ENCODE results near the gene PEX1.
A peak's percentile ranks its signal among the peaks of the same experiment; 100 is the strongest.
"Not testable (repeated sequence)": the region's sequence is repeated elsewhere in the genome, so short reads cannot be mapped to it uniquely, and the experiment has no call there.

Gene PEX1

DNA sequence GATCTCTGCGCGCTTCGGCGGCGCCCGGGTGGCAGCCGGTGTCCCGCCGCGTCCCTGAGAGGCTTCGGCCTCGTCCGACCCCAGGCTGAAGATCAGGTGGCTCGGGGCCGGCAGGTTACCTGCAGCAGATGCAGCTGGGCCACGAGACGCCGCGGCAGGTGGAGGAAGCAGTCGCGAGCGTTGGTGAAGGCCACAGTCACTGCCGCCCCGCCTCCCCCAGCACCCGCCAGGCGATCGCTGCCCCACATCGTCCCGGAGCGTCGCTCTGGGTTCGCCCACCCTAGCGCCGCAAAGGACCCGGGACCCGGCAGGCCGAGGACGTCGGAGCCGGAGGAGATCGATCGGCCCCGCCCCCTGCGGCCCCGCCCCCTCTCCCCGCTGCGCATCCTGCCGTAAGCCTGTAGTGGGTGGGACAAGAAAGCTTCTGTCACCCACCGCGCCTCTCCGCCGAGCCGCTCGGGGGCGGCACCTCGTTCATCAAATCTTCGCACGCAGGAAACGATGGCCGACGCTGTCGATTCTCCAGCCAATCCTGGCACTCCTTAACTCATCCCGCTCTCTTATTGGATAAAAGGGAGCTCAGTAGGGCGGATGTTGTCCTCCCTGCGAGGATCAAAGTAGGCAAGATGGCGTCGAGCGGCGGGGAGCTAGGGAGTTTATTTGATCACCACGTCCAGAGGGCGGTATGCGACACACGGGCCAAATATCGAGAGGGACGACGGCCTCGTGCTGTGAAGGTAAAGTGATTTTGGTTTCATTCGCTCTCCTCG lies at the start of gene PEX1, which contains the start of gene RBM48:
Gene PEX1, minus strand, starts transcription at position 333 of the 770 bp plus-strand sequence. Its CDS starts 85 bp downstream, at position 248.
Gene RBM48, plus strand, starts transcription at position 608 of the 770 bp plus-strand sequence. Its CDS starts 19 bp downstream, at position 627.
- DNase-seq, result peak; percentile 99

DNA sequence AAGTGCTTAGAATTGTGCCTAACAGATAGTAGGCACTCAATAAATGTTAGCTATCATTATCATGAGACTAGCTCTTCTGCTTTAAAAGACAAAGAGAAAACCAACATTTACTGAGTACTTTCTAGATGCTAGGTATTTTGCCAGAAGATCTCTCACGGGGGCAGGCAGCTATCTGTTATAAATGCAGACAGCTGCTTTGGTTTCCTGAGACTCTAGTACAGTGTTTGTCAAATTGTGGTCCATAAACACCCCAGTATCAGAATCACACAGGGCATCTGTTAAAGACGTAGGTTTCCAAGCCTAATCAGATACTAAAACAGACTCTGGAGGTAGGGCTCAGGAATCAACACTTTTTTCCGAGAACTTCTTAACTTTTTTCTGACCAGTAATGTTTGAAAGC lies 48.0 kb upstream of the PEX1 start:
- no peak for DNase-seq

GRCh38 chr7:92569137-92569536 lies 40.8 kb upstream of the PEX1 start:
- DNase-seq, result no peak

DNA sequence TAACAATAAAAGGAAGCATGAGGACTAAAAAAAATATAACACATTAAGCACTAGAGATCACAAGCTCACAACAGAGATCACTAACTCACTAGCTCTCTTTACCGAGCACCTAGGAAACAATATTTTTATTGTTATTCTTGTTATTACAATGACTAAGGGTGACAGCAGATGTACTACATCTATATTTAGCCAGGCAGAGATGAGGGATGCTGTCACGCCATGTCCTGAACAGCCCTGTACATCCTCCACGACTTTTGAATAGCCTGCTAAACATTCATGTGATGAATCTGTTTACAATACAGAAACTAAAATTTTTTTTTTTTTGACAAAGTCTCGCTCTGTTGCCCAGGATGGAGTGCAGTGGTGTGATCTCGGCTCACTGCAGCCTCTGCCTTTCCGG lies 39.1 kb upstream of the PEX1 start:
- DNase-seq, result no peak

DNA sequence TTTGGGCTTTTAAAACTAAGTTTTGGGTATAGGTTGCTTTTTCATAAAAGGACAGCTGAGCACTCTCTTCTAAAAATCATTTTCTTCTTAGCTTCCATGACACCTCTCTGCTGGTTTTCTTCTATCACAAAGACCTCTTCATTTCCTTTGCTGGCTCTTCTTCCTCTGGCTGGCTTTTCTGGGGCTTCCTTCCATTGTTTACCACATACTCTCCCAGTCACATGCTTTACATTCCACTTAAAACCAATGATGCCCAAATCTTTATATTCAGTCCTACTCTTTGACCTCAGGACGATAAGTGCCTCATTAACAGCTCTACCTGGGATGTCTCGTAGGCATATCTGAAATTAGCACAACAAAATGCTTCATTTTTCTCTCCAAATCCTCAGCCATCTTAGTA lies 35.0 kb upstream of the PEX1 start:
- no peak for DNase-seq

- no peak for DNase-seq
Observed at GRCh38 chr7:92560602-92561001, 32.3 kb upstream of the PEX1 start.

DNA sequence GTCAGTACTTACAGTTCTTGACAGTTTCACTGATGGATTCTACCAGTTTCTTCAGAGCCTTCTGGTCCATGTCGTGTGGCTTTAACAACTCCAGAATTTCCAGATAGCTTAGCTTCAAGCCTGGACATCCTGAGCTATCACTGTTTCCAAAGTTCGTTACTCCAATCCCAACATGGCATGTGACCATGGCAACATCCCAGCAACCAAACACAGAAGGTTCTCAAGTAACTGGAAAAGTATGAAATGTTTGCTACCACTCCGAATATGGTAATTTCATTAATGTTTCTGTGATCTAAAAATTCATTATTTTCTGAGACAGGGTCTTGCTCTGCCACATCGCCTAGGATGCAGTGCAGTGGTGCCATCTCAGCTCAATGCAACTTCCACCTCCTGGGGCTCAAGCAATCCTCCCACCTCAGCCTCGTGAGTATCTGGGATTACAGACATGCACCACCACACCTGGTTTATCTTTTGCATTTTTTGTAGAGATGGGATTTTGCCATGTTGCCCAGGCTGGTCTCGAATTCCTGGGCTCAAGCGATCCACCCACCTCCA lies 29.6 kb upstream of the PEX1 start:
- DNase-seq, result no peak

- DNase-seq, result no peak
Observed at GRCh38 chr7:92557249-92557648, 28.9 kb upstream of the PEX1 start.

- no peak for DNase-seq
Observed at GRCh38 chr7:92550194-92550593, 21.9 kb upstream of the PEX1 start.

- no peak for DNase-seq
Observed at GRCh38 chr7:92547579-92547978, 19.3 kb upstream of the PEX1 start.

- DNase-seq, result no peak
Observed at GRCh38 chr7:92546856-92547497, 18.7 kb upstream of the PEX1 start.

DNA sequence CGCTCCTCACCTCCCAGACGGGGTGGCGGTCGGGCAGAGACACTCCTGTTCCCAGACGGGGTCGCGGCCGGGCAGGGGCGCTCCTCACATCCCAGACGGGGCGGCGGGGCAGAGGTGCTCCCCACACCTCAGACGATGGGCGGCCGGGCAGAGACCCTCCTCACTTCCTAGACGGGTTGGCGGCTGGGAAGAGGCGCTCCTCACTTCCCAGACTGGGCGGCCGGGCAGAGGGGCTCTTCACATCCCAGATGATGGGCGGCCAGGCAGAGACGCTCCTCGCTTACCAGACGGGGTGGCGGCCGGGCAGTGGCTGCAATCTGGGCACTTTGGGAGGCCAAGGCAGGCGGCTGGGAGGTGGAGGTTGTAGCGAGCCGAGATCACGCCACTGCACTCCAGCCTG lies 16.8 kb upstream of the PEX1 start:
- not testable (repeated sequence) for DNase-seq

- not testable (repeated sequence) for DNase-seq
Observed at GRCh38 chr7:92543542-92543941, 15.2 kb upstream of the PEX1 start.

- no peak for DNase-seq
Observed at GRCh38 chr7:92534572-92534971, 6.3 kb upstream of the PEX1 start.

DNA sequence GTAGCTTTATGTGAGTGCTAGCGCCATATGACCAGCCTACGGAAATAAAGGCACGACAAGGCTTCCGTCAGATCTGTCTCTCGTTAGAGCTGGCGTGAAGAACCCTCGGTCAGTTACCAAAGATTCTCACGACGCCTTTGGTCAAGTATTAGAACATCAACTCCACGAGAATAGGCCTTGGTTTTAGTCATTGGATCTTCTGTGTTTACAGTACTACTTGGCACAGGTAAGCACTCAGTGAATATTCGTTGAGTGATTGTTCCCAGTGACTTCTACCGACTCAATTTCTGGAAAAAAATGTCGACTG lies 591 bp upstream of the PEX1 start:
- DNase-seq, result no peak

DNA sequence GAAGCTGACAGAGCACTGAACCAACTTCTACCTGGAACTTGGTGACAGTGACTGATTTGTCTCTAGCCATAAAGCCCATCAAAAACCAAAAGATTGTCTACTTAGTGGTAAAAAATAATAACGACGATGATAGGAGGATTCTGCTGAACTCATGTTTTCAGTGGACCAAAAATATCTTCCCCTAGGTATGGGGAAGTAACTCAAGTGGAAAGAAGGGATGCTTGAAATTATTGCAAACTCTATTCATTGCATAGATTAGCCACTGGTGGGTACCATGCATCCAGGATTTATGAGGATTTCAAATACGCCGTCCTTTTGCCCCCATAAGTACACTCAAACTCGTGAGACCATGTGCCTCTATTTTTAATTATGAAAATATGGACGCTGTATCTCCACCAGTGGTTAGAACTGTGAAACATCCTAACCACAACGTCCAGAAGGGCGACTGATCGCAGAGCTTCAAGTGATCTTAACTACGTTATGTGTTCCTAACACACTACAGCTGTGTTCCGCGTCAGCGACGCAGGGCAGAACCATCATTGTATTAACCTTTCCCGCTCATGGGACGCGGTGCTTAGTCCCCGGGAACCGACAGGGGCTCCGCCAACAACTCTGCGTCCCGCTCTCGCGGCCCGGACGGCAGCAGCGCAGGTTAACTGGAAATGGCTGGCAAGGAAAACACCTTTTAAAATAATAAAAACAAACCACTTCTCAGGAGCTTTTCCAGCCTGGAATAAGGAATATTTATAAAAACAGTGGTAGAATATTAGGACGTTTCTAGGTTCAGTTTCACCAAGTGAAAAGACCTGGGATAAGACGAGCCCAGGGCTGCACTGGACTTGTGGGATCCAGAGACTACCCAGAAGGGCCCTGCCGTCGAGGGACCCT lies 776 bp downstream of the PEX1 start:
- peak; percentile 70 for DNase-seq

DNA sequence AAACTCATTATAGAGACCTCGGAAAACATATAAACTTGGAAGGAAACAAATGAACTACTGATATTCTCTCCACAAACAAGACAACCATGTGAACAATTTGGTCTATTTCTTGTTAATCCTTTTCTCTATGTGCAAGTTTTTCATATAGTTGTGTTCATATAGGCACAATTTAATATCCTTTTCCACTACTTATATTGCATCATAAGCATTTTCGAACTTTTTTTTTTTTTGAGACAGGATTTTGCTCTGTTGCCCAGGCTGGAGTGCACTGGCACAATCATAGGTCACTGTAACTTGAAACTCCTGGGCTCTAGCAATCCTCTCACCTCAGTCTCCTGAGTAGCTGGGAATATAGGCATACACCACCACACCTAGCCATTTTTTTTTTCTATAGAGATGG lies 5.2 kb downstream of the PEX1 start:
- no peak for DNase-seq

- DNase-seq, result no peak
Observed at GRCh38 chr7:92520024-92520423, 8.3 kb downstream of the PEX1 start.

DNA sequence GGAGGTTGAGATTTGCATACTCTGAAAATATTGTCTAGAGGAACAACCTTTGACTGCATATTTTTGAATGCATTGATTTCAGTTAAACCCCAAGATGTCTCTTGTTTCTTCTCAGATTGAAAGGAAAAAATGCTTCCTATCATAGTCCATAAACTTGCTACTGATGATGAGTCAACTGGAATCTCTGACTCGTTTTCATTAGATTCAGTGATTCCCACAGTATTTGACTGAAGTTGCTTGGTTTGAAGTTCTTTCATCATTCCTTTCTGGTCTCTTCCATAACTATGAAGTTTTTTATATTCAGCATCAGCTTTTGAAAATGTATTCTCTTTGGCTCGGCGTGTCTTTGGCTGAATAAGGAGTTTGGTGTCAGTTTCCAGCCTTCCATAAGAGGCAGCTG lies 10.7 kb downstream of the PEX1 start:
- no peak for DNase-seq

DNA sequence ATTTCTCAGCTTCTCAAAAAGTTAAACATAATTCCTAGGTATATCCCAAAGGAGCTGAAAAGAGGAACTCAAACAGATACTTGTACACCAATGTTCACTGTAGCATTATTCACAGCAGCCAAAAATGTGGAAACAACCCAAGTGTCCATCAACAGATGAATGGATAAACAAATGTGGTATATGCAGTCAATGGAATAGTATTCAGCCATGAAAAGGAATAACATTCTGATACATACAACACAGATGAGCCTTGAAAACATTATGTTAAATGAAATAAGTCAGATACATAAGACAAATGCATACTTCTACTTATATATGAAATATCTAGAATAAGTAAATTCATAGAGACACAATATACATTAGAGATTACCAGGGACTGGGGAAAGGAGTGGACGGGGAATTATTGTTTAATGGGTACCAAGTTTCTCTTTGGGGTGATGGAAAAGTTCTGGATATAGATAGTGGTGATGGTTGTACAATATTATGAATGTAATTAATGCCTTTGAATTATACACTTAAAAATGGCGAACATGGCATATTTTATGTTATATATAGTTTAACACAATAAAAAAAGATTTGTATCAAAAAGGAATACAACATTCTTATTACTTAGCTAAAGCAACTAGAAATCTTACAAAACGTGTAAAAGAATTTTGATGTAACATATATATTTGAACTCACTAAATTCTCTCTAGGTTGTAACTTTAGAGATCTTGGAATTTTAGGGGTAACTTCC lies 15.0 kb downstream of the PEX1 start:
- no peak for DNase-seq

- no peak for DNase-seq
Observed at GRCh38 chr7:92508946-92509345, 19.4 kb downstream of the PEX1 start.

GRCh38 chr7:92506363-92506762 lies 22.0 kb downstream of the PEX1 start:
- DNase-seq, result no peak

DNA sequence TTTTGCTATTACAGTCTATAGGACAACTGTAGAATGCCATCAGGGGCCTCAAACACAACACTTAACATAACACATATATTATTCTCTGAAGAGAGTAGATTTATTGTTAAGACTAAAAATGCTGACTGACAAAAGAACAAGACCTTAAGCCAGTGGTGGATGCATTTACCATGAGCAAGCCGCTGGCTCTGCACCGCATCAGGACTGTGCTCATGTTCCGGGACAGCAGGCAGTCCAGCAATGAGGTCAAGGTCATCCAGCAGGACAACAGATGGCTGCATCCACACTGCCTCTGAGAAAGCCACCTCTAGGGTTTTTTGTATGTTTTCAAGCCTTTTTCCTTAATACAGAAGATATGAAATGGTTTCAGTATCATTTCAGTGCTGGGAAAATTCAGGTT lies 23.8 kb downstream of the PEX1 start:
- DNase-seq, result no peak
